ENCODE results near the gene SLC25A34.

The SLC25A34 gene

DNA sequence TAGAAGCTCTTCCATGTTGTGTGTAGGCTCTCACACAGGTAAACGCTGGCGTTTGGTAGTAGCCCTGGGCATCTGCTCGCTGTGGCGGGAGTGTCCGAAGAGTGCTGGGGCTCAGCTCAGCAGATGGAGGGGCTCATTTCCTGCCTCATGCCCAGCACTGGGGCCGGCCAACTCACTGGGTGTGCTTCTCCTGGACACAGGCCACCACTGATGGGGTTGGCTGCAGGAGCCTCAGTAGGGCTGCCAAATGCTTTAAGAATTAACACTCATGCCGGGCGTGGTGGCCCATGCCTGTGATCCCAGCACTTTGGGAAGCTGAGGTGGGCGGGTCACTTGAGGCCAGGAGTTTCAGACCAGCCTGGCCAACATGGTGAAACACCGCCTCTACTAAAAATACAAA lies 50.5 kb downstream of the SLC25A34 start:
- no peak for DNase-seq

GRCh38 chr1:15788624-15789301 lies 52.7 kb downstream of the SLC25A34 start:
- DNase-seq: no peak
